ENCODE measurements around the gene UBR3.

The UBR3 gene

GRCh38 chr2:170020777-170021176, 193.5 kb downstream of the UBR3 start:
- Histone ChIP-seq H3K27me3 (ENCODE audit: insufficient read depth, low read length, poor library complexity, severe bottlenecking) (no peaks in the 10 kb centered on the region), H3K79me2 (ENCODE audit: insufficient read depth, low read length) (no peaks in the 10 kb centered on the region), H4K20me1 (ENCODE audit: insufficient read depth, low read length, poor library complexity, severe bottlenecking) (no peaks in the 10 kb centered on the region), H3K9ac (ENCODE audit: low read depth, low read length, poor library complexity, severe bottlenecking) (no peak overlapping the region), H3K4me3 (ENCODE audit: low read length, poor library complexity, severe bottlenecking) (no peak overlapping the region), H2AFZ (ENCODE audit: low read length) (no peak overlapping the region), H3F3A (ENCODE audit: low read depth) (no peaks in the 10 kb centered on the region), H3K4me2 (ENCODE audit: low read depth, low read length, poor library complexity, severe bottlenecking) (no peak overlapping the region), H3K9me3 (ENCODE audit: insufficient read depth, low read depth, low read length) (no peaks in the 10 kb centered on the region), H3K9me2 (replicated peaks; ENCODE audit: low read depth, low read length) (no peaks in the 10 kb centered on the region), H3K36me3 (ENCODE audit: insufficient read depth, low read length) (peaks cover 2% of the 10 kb centered on the region; the same call in 1 of the 2 replicates), H3K4me1 (ENCODE audit: insufficient read depth, low read length, poor library complexity, severe bottlenecking) (no peaks in the 10 kb centered on the region)
- TF ChIP-seq EZH2phosphoT487 (IDR thresholded peaks at IDR 0.05; ENCODE audit: borderline replicate concordance) (no peak), CTCF (conservative IDR thresholded peaks at IDR 0.05; ENCODE audit: low read length) (no peak)

GRCh38 chr2:170022692-170023091, 195.4 kb downstream of the UBR3 start:
- H3K4me1 ChIP-seq (ENCODE audit: insufficient read depth, low read length, poor library complexity, severe bottlenecking): no peaks in the 10 kb centered on the region
- H3K9ac ChIP-seq (ENCODE audit: low read depth, low read length, poor library complexity, severe bottlenecking): no peak overlapping the region
- no peaks in the 10 kb centered on the region for H3K27me3 ChIP-seq (ENCODE audit: insufficient read depth, low read length, poor library complexity, severe bottlenecking)
- no peak overlapping the region for H3K4me3 ChIP-seq (ENCODE audit: low read length, poor library complexity, severe bottlenecking)
- no peaks in the 10 kb centered on the region for H3K9me3 ChIP-seq (ENCODE audit: insufficient read depth, low read depth, low read length)
- no peak overlapping the region for H3K4me2 ChIP-seq (ENCODE audit: low read depth, low read length, poor library complexity, severe bottlenecking)
- H3K9me2 ChIP-seq (replicated peaks; ENCODE audit: low read depth, low read length): no peaks in the 10 kb centered on the region
- H2AFZ ChIP-seq (ENCODE audit: low read length): no peak overlapping the region
- no peak for TF ChIP-seq EZH2phosphoT487 (IDR thresholded peaks at IDR 0.05; ENCODE audit: borderline replicate concordance)
- no peak for TF ChIP-seq CTCF (conservative IDR thresholded peaks at IDR 0.05; ENCODE audit: low read length)
- H3F3A ChIP-seq (ENCODE audit: low read depth): no peaks in the 10 kb centered on the region
- H3K36me3 ChIP-seq (ENCODE audit: insufficient read depth, low read length): 0 out of 2 replicates have a peak, but pooled peaks cover 2% of the 10 kb centered on the region
- no peaks in the 10 kb centered on the region for H3K79me2 ChIP-seq (ENCODE audit: insufficient read depth, low read length)
- H4K20me1 ChIP-seq (ENCODE audit: insufficient read depth, low read length, poor library complexity, severe bottlenecking): no peaks in the 10 kb centered on the region

GRCh38 chr2:170024721-170025120, 197.5 kb downstream of the UBR3 start:
- H3K9me2 ChIP-seq (replicated peaks; ENCODE audit: low read depth, low read length): no peaks in the 10 kb centered on the region
- H3K4me2 ChIP-seq (ENCODE audit: low read depth, low read length, poor library complexity, severe bottlenecking): no peak overlapping the region
- H3K9ac ChIP-seq (ENCODE audit: low read depth, low read length, poor library complexity, severe bottlenecking): no peak overlapping the region
- no peaks in the 10 kb centered on the region for H3F3A ChIP-seq (ENCODE audit: low read depth)
- no peak overlapping the region for H3K4me3 ChIP-seq (ENCODE audit: low read length, poor library complexity, severe bottlenecking)
- no peak for TF ChIP-seq CTCF (conservative IDR thresholded peaks at IDR 0.05; ENCODE audit: low read length)
- TF ChIP-seq EZH2phosphoT487 (IDR thresholded peaks at IDR 0.05; ENCODE audit: borderline replicate concordance): no peak
- no peaks in the 10 kb centered on the region for H3K9me3 ChIP-seq (ENCODE audit: insufficient read depth, low read depth, low read length)
- H2AFZ ChIP-seq (ENCODE audit: low read length): no peak overlapping the region
- H3K36me3 ChIP-seq (ENCODE audit: insufficient read depth, low read length): no peaks in the 10 kb centered on the region
- no peaks in the 10 kb centered on the region for H3K4me1 ChIP-seq (ENCODE audit: insufficient read depth, low read length, poor library complexity, severe bottlenecking)
- no peaks in the 10 kb centered on the region for H4K20me1 ChIP-seq (ENCODE audit: insufficient read depth, low read length, poor library complexity, severe bottlenecking)
- H3K79me2 ChIP-seq (ENCODE audit: insufficient read depth, low read length): no peaks in the 10 kb centered on the region
- H3K27me3 ChIP-seq (ENCODE audit: insufficient read depth, low read length, poor library complexity, severe bottlenecking): no peaks in the 10 kb centered on the region

Data from Loucy (cell line).